Muscle of leg (tissue), 11 donors: ENCODE measurements around the gene PLEKHB2. TPM values are rescaled to one million over a fixed set of nuclear protein-coding genes. Genes with fewer than 3 reads are reported as not detected.
"Not testable (repeated sequence)": the region's sequence is repeated elsewhere in the genome, so short reads cannot be mapped to it uniquely, and the experiment has no call there.

Source experiments
- DNase-seq: peaks from one replicate; pipeline ENCODE4 v3.0.0; 2013
- H3K27ac ChIP-seq: one replicate; pipeline ENCODE4 v1.5.1; 2013; ENCODE audit warnings: mild to moderate bottlenecking, low read length, control low read depth
- H3K27me3 ChIP-seq: one replicate; pipeline ENCODE4 v1.6.1; 2013; ENCODE audit warnings: low read length; ENCODE audit not compliant: control insufficient read depth, insufficient read depth
- H3K36me3 ChIP-seq: one replicate; pipeline ENCODE4 v1.6.1; 2013; ENCODE audit warnings: low read length; ENCODE audit not compliant: control insufficient read depth, insufficient read depth
- H3K4me1 ChIP-seq: one replicate; pipeline ENCODE4 v1.6.1; 2013; ENCODE audit warnings: low read length; ENCODE audit not compliant: control insufficient read depth, insufficient read depth
- H3K4me3 ChIP-seq: one replicate; pipeline ENCODE4 v1.5.1; 2013; ENCODE audit warnings: low read length, control low read depth
- H3K9me3 ChIP-seq: replicated peaks from 2 replicates; pipeline ENCODE4 v1.6.1; 2013; ENCODE audit warnings: low read depth, low read length; ENCODE audit not compliant: control insufficient read depth
- WGBS: methylation state at CpG from one replicate; pipeline ENCODE4 v1.1.5; 2013; ENCODE audit warnings: missing lambda C conversion rate; ENCODE audit not compliant: insufficient coverage; 5-methylcytosine and 5-hydroxymethylcytosine counted together
- polyA plus RNA-seq, 8 donors: library from polyadenylated mRNA; unstranded; fragments of 120-200 nt; gene quantifications; one replicate each; pipeline versions ENCODE4 v1.2.1 to v1.2.3, GENCODE V29; 2013; ENCODE audit warnings: inconsistent platforms in 1 of 8, low replicate concordance in 1 of 8; ENCODE audit not compliant: insufficient read length in 8 of 8, insufficient read depth in 1 of 8
- total RNA-seq: library from RNA; stranded (reverse); fragments of 120-200 nt; gene quantifications from one replicate; pipeline ENCODE4 v1.2.4, GENCODE V29; 2013

The PLEKHB2 gene
- total and polyA plus RNA-seq, 9 donors, result 21.9 to 27.8 (median 23.4) TPM

DNA sequence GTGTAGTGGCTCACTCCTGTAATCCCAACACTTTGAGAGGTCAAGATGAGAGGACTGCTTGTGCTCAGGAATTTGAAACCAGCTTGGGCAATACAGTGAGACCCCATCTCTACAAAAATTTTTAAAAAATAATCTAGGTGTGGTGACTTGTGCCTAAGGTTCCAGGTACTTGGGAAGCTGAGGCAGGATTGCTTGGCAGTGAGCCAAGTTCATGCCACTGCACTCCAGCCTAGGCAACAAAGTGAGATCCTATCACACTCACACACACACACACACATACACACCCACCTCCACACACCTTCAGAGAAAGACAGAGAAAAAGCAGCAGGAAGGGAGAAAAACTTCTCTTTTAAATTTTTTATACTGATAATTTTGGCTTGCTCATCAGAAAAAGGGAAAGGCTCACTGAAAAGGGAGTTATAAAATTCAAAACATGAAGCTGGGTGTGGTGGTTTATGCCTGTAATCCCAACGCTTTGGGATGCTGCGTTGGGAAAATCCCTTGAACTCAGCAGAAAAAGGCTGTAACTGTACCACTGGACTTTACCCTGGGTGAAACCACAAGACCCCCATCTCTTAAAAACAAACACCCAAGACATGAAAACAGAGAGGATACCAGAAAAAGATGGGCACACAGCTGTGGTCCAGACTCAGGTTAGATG, 37.5 kb upstream of the PLEKHB2 start:
- Histone ChIP-seq H3K4me3 (no peak overlapping the region), H3K27ac (no peak overlapping the region), H3K36me3 (peaks cover 50% of the 10 kb centered on the region), H3K4me1 (no peaks in the 10 kb centered on the region), H3K27me3 (no peaks in the 10 kb centered on the region), H3K9me3 (no peaks in the 10 kb centered on the region)
- WGBS, result 35% methylated on average over 2 of the region's 2 CpGs
- DNase-seq, result peak; percentile 57

DNA sequence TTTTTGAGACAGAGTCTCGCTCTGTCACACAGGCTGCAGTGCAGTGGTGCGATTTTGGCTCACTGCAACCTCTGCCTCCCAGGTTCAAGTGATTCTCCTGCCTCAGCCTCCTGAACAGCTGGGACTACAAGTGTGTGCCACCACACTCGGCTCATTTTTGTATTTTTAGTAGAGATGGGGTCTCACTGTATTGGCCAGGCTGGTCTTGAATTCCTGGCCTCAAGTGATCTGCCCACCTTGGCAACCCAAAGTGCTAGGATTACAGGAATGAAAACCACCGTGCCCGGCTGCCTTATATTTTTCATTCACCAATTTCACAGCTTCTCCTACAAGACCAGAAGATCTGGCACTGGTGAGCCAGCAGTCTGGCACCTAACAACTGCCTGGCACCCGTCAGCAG, 37.0 kb upstream of the PLEKHB2 start:
- H3K27me3 ChIP-seq, DNase-seq, H3K4me3 ChIP-seq, H3K4me1 ChIP-seq, H3K9me3 ChIP-seq, H3K27ac ChIP-seq: not testable (repeated sequence)
- WGBS, result 89% methylated on average over 5 of the region's 6 CpGs
- peaks cover 49% of the 10 kb centered on the region for H3K36me3 ChIP-seq

DNA sequence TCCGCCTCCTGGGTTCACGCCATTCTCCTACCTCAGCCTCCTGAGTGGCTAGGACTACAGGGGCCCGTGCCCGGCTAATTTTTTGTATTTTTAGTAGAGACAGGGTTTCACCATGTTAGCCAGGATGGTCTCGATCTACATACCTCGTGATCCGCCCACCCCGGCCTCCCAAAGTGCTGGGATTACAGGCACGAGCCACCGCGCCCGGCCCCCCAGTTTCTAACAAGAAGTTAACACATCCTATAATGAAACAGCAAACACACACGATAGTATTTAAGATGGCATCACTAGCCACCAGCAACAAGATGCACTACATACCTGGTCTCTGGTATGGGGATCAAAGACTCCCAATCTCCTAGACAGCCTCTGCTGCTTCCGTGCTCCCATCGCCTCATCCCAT, 29.6 kb upstream of the PLEKHB2 start:
- not testable (repeated sequence) for H3K4me1 ChIP-seq

DNA sequence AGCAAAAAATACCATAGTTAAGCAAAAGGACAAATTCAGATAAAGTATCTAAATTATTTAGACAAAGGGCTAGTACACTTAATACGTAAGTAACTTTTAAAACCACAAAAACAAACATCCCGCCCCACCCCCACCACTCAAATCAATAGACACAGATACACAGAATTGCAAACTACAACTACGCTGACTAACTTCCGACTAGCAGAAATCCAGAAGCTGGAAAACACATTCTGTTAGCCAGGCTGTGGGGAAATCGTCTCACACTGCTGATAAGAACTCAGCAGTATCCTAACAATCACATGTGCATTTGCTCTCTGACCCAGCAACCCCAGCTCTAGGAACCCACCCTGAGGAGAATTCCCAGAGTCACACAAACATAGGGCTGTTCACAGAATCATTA, 28.4 kb upstream of the PLEKHB2 start:
- 95% methylated on average over 2 of the region's 5 CpGs for WGBS
- no peak for DNase-seq
- peaks cover 65% of the 10 kb centered on the region for H3K36me3 ChIP-seq
- no peak overlapping the region for H3K27ac ChIP-seq
- no peak overlapping the region for H3K4me3 ChIP-seq
- H3K9me3 ChIP-seq, result no peaks in the 10 kb centered on the region
- no peaks in the 10 kb centered on the region for H3K27me3 ChIP-seq
- no peaks in the 10 kb centered on the region for H3K4me1 ChIP-seq

More for the DNA sequence above, 29.6 kb upstream of the PLEKHB2 start:
- whole genome bisulfite sequencing, result 94% methylated on average over 10 of the region's 15 CpGs
- not testable (repeated sequence) for DNase-seq, H3K9me3 ChIP-seq, H3K27me3 ChIP-seq, H3K27ac ChIP-seq, H3K4me3 ChIP-seq
- H3K36me3 ChIP-seq, result peaks cover 68% of the 10 kb centered on the region

DNA sequence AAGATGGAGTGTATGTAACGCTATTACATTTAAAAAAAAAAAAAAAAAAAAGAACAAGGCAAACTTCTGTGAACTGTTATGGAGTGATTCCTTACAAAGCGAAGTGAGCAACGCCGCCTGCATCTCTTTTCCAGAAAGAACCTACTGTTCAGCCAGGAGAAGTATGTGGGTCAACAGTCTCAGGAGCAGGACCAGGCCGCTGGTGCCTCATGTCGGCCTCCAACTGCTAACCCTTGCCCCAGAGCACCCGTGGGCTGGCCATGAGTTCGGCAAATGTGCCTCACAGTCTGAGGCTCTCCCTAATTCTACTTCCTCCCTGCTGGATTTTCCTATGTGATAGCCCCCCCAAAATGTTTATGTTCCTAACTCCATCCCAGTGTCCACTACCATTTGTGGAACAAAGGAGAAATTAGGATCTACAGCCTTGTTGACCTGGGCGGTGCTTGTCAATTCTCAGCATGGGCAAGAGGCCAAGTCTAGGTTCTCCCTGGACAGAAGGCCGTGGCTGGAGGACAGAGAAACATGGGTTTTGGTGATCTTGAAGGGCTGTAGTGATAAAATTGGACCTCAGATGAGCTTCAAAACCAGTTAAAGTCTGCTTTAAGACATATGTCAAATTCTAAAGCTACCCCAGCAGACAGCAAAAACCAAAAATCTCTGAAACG, 27.8 kb upstream of the PLEKHB2 start:
- no peak for DNase-seq
- WGBS, result 98% methylated on average over 6 of the region's 11 CpGs
- Histone ChIP-seq H3K36me3 (peaks cover 68% of the 10 kb centered on the region), H3K9me3 (no peaks in the 10 kb centered on the region), H3K27ac (no peak overlapping the region), H3K4me3 (no peak overlapping the region), H3K27me3 (no peaks in the 10 kb centered on the region), H3K4me1 (no peaks in the 10 kb centered on the region)

DNA sequence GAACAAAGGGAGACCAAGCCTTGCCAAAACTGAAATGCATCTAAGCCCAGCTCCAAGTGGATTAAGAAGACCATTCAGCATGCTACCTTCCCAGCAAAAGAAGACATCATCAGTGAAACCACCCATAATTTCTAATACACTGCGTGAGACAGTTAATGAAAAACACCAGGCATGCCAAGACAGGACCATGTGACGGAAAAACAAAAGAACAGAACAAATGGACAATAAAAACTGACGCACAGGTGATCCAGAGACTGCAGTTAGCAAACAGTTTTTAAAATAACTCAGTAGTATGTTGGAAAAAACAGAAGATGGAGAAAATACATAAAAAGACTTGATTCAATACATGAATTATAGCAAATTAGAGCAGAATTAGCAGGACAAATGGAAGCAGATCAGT, 27.2 kb upstream of the PLEKHB2 start:
- H3K27ac ChIP-seq, result no peak overlapping the region
- 80% methylated on average over 1 of the region's 3 CpGs for WGBS
- no peaks in the 10 kb centered on the region for H3K27me3 ChIP-seq
- no peak for DNase-seq
- H3K36me3 ChIP-seq, result peaks cover 68% of the 10 kb centered on the region
- no peak overlapping the region for H3K4me3 ChIP-seq
- no peaks in the 10 kb centered on the region for H3K9me3 ChIP-seq
- H3K4me1 ChIP-seq, result no peaks in the 10 kb centered on the region

DNA sequence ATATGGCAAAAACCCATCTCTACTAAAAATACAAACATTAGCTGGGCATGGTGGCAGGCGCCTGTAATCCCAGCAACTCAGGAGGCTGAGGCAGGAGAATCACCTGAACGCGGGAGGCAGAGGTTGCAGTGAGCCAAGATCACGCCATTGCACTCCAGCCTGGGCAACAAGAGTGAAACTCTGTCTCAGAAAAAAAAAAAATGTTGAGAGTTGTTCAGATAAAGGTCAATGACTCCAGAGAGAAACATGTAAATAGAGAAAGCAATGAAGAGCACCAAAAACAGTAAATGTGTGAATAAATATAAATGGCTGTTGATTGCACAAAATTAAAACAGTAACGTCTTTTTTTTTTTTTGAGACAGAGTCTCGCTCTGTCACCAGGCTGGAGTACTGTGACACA, 25.2 kb upstream of the PLEKHB2 start:
- DNase-seq, H3K27me3 ChIP-seq, H3K4me1 ChIP-seq, H3K27ac ChIP-seq, H3K4me3 ChIP-seq, H3K9me3 ChIP-seq: not testable (repeated sequence)
- WGBS, result 97% methylated on average over 4 of the region's 6 CpGs
- peaks cover 57% of the 10 kb centered on the region for H3K36me3 ChIP-seq

DNA sequence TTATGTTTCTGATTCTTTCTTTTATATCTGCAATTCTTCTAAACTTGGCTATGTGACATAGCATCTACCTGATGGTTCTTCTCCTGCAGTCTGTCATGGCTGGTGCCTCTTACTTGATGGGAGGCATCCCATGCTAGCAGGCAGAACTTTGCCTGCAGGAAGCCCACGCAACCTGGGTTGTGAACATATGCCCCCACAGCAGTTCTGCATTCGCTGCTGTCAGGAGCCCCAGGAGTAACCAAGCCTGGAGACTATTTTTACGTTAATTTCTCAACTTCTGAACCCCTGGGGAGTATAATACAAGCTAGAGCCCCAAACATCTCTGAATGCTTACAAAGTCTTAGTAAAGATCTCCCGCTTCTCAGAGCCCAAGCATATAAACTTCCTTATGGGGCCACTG, 23.9 kb upstream of the PLEKHB2 start:
- Histone ChIP-seq H3K4me1 (no peaks in the 10 kb centered on the region), H3K27me3 (no peaks in the 10 kb centered on the region), H3K9me3 (no peaks in the 10 kb centered on the region), H3K4me3 (no peak overlapping the region), H3K27ac (no peak overlapping the region), H3K36me3 (peaks cover 52% of the 10 kb centered on the region)
- WGBS, result 100% methylated on average over 4 of the region's 4 CpGs
- DNase-seq, result no peak

DNA sequence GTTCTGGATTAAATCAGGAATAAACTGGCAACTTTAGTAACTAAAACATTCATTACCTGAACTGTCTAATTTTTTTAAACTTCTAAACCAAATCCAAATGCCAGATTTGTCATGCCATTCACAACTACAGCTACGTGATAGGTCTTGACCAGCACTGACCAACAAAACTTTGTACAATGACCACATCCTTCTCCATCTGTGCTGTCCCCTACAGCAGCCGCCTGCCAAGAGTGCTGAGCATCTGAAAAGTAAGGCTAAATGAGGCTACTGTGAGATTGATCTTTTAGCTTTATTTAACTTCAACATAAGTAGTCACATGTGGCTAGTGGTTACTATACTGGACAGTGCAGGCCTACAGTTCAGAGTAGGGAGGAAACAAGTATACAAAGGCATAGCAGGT, 19.5 kb upstream of the PLEKHB2 start:
- WGBS, result 60% methylated on average over 1 of the region's 2 CpGs
- H3K36me3 ChIP-seq, result peaks cover 36% of the 10 kb centered on the region
- DNase-seq, result no peak
- no peaks in the 10 kb centered on the region for H3K27me3 ChIP-seq
- H3K4me1 ChIP-seq, result no peaks in the 10 kb centered on the region
- H3K4me3 ChIP-seq, result no peak overlapping the region
- H3K9me3 ChIP-seq, result no peaks in the 10 kb centered on the region
- no peak overlapping the region for H3K27ac ChIP-seq

DNA sequence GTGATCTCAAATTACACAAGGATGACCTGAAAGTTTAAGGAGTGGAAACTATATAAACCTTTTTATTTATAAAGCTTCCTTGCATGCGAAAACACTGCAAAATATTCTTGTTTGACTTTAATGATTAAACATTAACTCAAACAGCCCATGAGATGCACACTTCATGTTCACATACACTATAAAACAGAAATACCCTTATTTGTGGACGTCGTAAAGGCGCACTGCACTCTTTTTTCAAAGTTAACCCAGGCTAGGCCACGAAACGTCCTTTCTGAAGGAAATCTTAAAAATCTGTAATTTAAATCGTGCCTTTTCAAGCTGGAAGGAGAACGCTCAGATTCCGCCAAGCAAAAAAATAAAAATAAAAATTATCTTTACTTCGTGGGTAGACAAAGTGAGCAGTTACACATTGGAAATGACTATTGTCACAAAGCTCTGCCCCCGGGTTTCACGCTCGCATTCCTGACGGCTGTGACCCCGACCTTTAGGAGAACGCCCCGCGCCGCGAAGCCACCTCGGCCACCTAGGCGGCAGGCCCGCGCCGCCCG, 12.6 kb upstream of the PLEKHB2 start:
- H3K36me3 ChIP-seq, result peaks cover 12% of the 10 kb centered on the region
- H3K27ac ChIP-seq, result peak overlapping the region; percentile 89
- WGBS, result 0% methylated on average over 22 of the region's 26 CpGs
- H3K4me3 ChIP-seq, result peak overlapping the region; percentile 87
- DNase-seq, result peak; percentile 15
- H3K4me1 ChIP-seq, result peaks cover 5% of the 10 kb centered on the region
- no peaks in the 10 kb centered on the region for H3K27me3 ChIP-seq
- no peaks in the 10 kb centered on the region for H3K9me3 ChIP-seq
